WTC11 (cell line): ENCODE data around the gene SETD3. TPM values are rescaled to one million over a fixed set of nuclear protein-coding genes. Genes with fewer than 3 reads are reported as not detected.

Source experiments
- ATAC-seq: fragments of 200-7000 bp; cut with Tn5 transposase; 2 replicates; pipeline ENCODE4 v1.10.0; 2021; ENCODE audit warnings: mild to moderate bottlenecking, moderate library complexity
- CTCF ChIA-PET: fragments of 300-600 bp; sonication (Branson Sonifier 250); formaldehyde crosslinking; loops from one replicate; lab custom pipeline; 2021; ENCODE audit warnings: antibody characterized with exemption; lab: Charles Lee
- POLR2A ChIA-PET: fragments of 350-600 bp; sonication (Branson Sonifier 250); formaldehyde crosslinking; loops from one replicate; lab custom pipeline; 2021; ENCODE audit warnings: antibody characterized with exemption; lab: Charles Lee
- DNase-seq: peaks from one replicate; pipeline ENCODE4 v3.0.0; 2021; ENCODE audit warnings: low spot score
- H3K27ac Mint-ChIP-seq: 2 replicates; pipeline ENCODE4 v1.8.0; 2021; ENCODE audit warnings: mixed read lengths
- H3K27me3 Mint-ChIP-seq: 2 replicates; pipeline ENCODE4 v1.8.0; 2021; ENCODE audit warnings: low read depth, mild to moderate bottlenecking, moderate library complexity, mixed read lengths
- H3K36me3 Mint-ChIP-seq: 2 replicates; pipeline ENCODE4 v1.8.0; 2021; ENCODE audit warnings: mixed read lengths
- H3K4me1 Mint-ChIP-seq: 2 replicates; pipeline ENCODE4 v1.8.0; 2022; ENCODE audit warnings: mixed read lengths
- H3K4me3 Mint-ChIP-seq: 2 replicates; pipeline ENCODE4 v1.8.0; 2021; ENCODE audit warnings: mild to moderate bottlenecking, moderate library complexity, mixed read lengths
- H3K9me3 Mint-ChIP-seq: 2 replicates; pipeline ENCODE4 v1.8.0; 2021; ENCODE audit warnings: mixed read lengths
- AR ChIP-seq: fragments of 250-450 bp; sonication (Bioruptor Pico); IDR thresholded peaks from 2 replicates; pipeline ENCODE4 v1.9.0; 2021; ENCODE audit warnings: mild to moderate bottlenecking
- CTCF ChIP-seq: fragments of 200-600 bp; IDR thresholded peaks from 2 replicates; pipeline ENCODE4 v1.8.0; 2022; ENCODE audit warnings: antibody characterized with exemption
- E2F1 ChIP-seq: sonication (generic); formaldehyde crosslinking; IDR thresholded peaks from 2 replicates; pipeline ENCODE4 v1.8.0; 2022; ENCODE audit warnings: mild to moderate bottlenecking, missing genetic modification reagents
- GRHL2 ChIP-seq: fragments of 250-450 bp; sonication (Bioruptor Pico); IDR thresholded peaks from 2 replicates; pipeline ENCODE4 v1.8.0; 2022; ENCODE audit warnings: mild to moderate bottlenecking, moderate library complexity; ENCODE audit not compliant: insufficient replicate concordance, severe bottlenecking
- HMGA2 ChIP-seq: fragments of 250-450 bp; sonication (Bioruptor Pico); IDR thresholded peaks from 2 replicates; pipeline ENCODE4 v1.4.0; 2021; ENCODE audit warnings: mild to moderate bottlenecking, moderate library complexity
- JUN ChIP-seq: sonication (generic); formaldehyde crosslinking; IDR thresholded peaks from 2 replicates; pipeline ENCODE4 v1.8.0; 2023; ENCODE audit warnings: mild to moderate bottlenecking, missing genetic modification reagents
- KAT7 ChIP-seq: sonication (generic); formaldehyde crosslinking; IDR thresholded peaks from 2 replicates; pipeline ENCODE4 v1.8.1; 2023; ENCODE audit warnings: missing genetic modification reagents, mild to moderate bottlenecking, borderline replicate concordance
- MXD4 ChIP-seq: fragments of 250-450 bp; sonication (Bioruptor Pico); IDR thresholded peaks from 2 replicates; pipeline ENCODE4 v1.8.0; 2021; ENCODE audit warnings: mild to moderate bottlenecking, moderate library complexity, borderline replicate concordance
- RORB ChIP-seq: fragments of 250-450 bp; sonication (Bioruptor Pico); IDR thresholded peaks from 2 replicates; pipeline ENCODE4 v1.9.0; 2021; ENCODE audit warnings: mild to moderate bottlenecking
- TCF7 ChIP-seq: sonication (generic); formaldehyde crosslinking; IDR thresholded peaks from 2 replicates; pipeline ENCODE4 v1.8.0; 2022; ENCODE audit warnings: mild to moderate bottlenecking, low read depth, missing genetic modification reagents, moderate library complexity
- USF1 ChIP-seq: sonication (generic); formaldehyde crosslinking; IDR thresholded peaks from 2 replicates; pipeline ENCODE4 v1.8.0; 2022; ENCODE audit warnings: mild to moderate bottlenecking, missing genetic modification reagents
- ZNF263 ChIP-seq: sonication (generic); formaldehyde crosslinking; IDR thresholded peaks from 2 replicates; pipeline ENCODE4 v1.8.1; 2022; ENCODE audit warnings: low read depth, mild to moderate bottlenecking, moderate library complexity, missing genetic modification reagents
- ZNF317 ChIP-seq: sonication (generic); formaldehyde crosslinking; IDR thresholded peaks from 2 replicates; pipeline ENCODE4 v1.8.1; 2023; ENCODE audit warnings: low read depth, mild to moderate bottlenecking, moderate library complexity, missing genetic modification reagents, borderline replicate concordance
- total RNA-seq: library from RNA; stranded (reverse); gene quantifications from 3 replicates; pipeline ENCODE4 v1.2.3, GENCODE V29; 2021
- TF ChIP-seq, protein P1 (sequence below): sonication (generic); formaldehyde crosslinking; IDR thresholded peaks from 2 replicates; pipeline ENCODE4 v1.8.1; 2023; ENCODE audit warnings: mild to moderate bottlenecking, missing genetic modification reagents
- TF ChIP-seq, protein P2 (sequence below): sonication (generic); formaldehyde crosslinking; IDR thresholded peaks from 2 replicates; pipeline ENCODE4 v1.8.1; 2022; ENCODE audit warnings: low read depth, mild to moderate bottlenecking, moderate library complexity, missing genetic modification reagents, borderline replicate concordance
- TF ChIP-seq, protein P3 (sequence below): sonication (generic); formaldehyde crosslinking; IDR thresholded peaks from 2 replicates; pipeline ENCODE4 v1.8.0; 2023; ENCODE audit warnings: missing genetic modification reagents, mild to moderate bottlenecking, borderline replicate concordance

SETD3 gene
- total RNA-seq, 1 experiment from 2014 or later, result 53.1 TPM

GRCh38 chr14:99521176-99522024 lies 40.7 kb upstream of the SETD3 start:
- no peak for TF ChIP-seq ZNF317 (CRISPR knock-in tag)
- TF ChIP-seq, protein P1, sequence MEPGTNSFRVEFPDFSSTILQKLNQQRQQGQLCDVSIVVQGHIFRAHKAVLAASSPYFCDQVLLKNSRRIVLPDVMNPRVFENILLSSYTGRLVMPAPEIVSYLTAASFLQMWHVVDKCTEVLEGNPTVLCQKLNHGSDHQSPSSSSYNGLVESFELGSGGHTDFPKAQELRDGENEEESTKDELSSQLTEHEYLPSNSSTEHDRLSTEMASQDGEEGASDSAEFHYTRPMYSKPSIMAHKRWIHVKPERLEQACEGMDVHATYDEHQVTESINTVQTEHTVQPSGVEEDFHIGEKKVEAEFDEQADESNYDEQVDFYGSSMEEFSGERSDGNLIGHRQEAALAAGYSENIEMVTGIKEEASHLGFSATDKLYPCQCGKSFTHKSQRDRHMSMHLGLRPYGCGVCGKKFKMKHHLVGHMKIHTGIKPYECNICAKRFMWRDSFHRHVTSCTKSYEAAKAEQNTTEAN, result no peak
- TF ChIP-seq TCF7 (CRISPR knock-in tag), result no peak
- TF ChIP-seq, protein P2, sequence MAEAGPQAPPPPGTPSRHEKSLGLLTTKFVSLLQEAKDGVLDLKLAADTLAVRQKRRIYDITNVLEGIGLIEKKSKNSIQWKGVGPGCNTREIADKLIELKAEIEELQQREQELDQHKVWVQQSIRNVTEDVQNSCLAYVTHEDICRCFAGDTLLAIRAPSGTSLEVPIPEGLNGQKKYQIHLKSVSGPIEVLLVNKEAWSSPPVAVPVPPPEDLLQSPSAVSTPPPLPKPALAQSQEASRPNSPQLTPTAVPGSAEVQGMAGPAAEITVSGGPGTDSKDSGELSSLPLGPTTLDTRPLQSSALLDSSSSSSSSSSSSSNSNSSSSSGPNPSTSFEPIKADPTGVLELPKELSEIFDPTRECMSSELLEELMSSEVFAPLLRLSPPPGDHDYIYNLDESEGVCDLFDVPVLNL (CRISPR knock-in tag), result no peak
- TF ChIP-seq CTCF, result no peak
- TF ChIP-seq ZNF263 (CRISPR knock-in tag), result no peak
- no peak for TF ChIP-seq KAT7 (CRISPR knock-in tag)
- Mint-ChIP-seq H3K4me1 (peaks cover 37% of the 10 kb centered on the region), H3K36me3 (no peaks in the 10 kb centered on the region), H3K4me3 (no peak overlapping the region), H3K9me3 (no peaks in the 10 kb centered on the region), H3K27ac (peak overlapping the region; percentile 84), H3K27me3 (no peaks in the 10 kb centered on the region)
- DNase-seq (no peak), ATAC-seq (no peak)
- CTCF ChIA-PET, result interaction anchor here (0.8 to 2.5 kb wide), 7 partner anchors 10 to 126 kb away, joined by 3 to 7 read pairs (median 3); no protein-coding TSS in a partner anchor
- POLR2A ChIA-PET, result no interaction called here

GRCh38 chr14:99520571-99521081 lies 40.0 kb upstream of the SETD3 start:
- POLR2A ChIA-PET, result no interaction called here
- CTCF ChIA-PET, result interaction anchor here (0.9 to 2.5 kb wide), 4 partner anchors 18 to 127 kb away, joined by 3 to 7 read pairs (median 3); no protein-coding TSS in a partner anchor
- H3K27ac Mint-ChIP-seq, result peak overlapping the region; percentile 84
- TF ChIP-seq, protein P3, sequence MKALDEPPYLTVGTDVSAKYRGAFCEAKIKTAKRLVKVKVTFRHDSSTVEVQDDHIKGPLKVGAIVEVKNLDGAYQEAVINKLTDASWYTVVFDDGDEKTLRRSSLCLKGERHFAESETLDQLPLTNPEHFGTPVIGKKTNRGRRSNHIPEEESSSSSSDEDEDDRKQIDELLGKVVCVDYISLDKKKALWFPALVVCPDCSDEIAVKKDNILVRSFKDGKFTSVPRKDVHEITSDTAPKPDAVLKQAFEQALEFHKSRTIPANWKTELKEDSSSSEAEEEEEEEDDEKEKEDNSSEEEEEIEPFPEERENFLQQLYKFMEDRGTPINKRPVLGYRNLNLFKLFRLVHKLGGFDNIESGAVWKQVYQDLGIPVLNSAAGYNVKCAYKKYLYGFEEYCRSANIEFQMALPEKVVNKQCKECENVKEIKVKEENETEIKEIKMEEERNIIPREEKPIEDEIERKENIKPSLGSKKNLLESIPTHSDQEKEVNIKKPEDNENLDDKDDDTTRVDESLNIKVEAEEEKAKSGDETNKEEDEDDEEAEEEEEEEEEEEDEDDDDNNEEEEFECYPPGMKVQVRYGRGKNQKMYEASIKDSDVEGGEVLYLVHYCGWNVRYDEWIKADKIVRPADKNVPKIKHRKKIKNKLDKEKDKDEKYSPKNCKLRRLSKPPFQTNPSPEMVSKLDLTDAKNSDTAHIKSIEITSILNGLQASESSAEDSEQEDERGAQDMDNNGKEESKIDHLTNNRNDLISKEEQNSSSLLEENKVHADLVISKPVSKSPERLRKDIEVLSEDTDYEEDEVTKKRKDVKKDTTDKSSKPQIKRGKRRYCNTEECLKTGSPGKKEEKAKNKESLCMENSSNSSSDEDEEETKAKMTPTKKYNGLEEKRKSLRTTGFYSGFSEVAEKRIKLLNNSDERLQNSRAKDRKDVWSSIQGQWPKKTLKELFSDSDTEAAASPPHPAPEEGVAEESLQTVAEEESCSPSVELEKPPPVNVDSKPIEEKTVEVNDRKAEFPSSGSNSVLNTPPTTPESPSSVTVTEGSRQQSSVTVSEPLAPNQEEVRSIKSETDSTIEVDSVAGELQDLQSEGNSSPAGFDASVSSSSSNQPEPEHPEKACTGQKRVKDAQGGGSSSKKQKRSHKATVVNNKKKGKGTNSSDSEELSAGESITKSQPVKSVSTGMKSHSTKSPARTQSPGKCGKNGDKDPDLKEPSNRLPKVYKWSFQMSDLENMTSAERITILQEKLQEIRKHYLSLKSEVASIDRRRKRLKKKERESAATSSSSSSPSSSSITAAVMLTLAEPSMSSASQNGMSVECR, result no peak
- DNase-seq (peak; percentile 11), ATAC-seq (no peak)
- H3K9me3 Mint-ChIP-seq, result no peaks in the 10 kb centered on the region
- no peak overlapping the region for H3K4me3 Mint-ChIP-seq
- H3K36me3 Mint-ChIP-seq, result no peaks in the 10 kb centered on the region
- peaks cover 37% of the 10 kb centered on the region for H3K4me1 Mint-ChIP-seq
- H3K27me3 Mint-ChIP-seq, result no peaks in the 10 kb centered on the region

DNA sequence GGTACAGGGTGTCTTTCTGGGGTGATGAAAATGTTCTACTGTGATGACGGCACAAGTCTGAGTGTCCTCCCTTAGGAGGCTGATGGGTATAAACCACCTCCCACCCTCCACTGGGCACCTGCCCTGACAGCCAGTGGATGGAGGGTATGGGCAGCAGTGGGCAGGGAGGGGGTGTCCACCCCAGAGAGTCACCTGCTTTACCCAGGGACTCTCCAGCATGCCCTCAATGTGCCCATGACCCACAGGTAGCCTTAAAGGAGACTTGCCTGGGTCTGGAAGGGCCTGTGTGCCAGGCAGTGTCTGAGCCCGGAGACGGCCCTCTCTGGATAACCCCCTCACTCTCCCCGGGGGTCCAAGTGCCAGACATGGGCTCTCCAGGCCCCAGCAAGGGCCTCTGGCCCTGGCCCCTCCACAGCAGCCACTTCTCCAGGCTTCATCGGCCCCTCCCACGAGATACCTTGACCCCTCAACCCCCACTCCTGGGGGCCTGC lies 39.3 kb upstream of the SETD3 start:
- no peaks in the 10 kb centered on the region for H3K36me3 Mint-ChIP-seq
- H3K4me3 Mint-ChIP-seq, result no peak overlapping the region
- DNase-seq (peak; percentile 9), ATAC-seq (no peak)
- ChIA-PET POLR2A (no interaction called here), CTCF (no interaction called here)
- H3K27ac Mint-ChIP-seq, result no peak overlapping the region
- H3K27me3 Mint-ChIP-seq, result no peaks in the 10 kb centered on the region
- H3K9me3 Mint-ChIP-seq, result no peaks in the 10 kb centered on the region
- H3K4me1 Mint-ChIP-seq, result peaks cover 32% of the 10 kb centered on the region
- TF ChIP-seq E2F1 (CRISPR knock-in tag) (no peak), RORB (CRISPR knock-in tag) (no peak), MXD4 (CRISPR knock-in tag) (no peak), AR (CRISPR knock-in tag) (no peak), GRHL2 (CRISPR knock-in tag) (no peak), JUN (CRISPR knock-in tag) (no peak), USF1 (CRISPR knock-in tag) (no peak), HMGA2 (CRISPR knock-in tag) (no peak)
